ENCODE results near the gene TMEM178A. TPM values are rescaled to one million over a fixed set of nuclear protein-coding genes. Genes with fewer than 3 reads are reported as not detected.
A peak's percentile ranks its signal among the peaks of the same experiment; 100 is the strongest.

Gene TMEM178A
- total and polyA plus RNA-seq, 7 donors = 0.10 to 1.6 (median 0.46) TPM

GRCh38 chr2:39664888-39665591, 677 bp upstream of the TMEM178A start:
- TF ChIP-seq, protein P1, sequence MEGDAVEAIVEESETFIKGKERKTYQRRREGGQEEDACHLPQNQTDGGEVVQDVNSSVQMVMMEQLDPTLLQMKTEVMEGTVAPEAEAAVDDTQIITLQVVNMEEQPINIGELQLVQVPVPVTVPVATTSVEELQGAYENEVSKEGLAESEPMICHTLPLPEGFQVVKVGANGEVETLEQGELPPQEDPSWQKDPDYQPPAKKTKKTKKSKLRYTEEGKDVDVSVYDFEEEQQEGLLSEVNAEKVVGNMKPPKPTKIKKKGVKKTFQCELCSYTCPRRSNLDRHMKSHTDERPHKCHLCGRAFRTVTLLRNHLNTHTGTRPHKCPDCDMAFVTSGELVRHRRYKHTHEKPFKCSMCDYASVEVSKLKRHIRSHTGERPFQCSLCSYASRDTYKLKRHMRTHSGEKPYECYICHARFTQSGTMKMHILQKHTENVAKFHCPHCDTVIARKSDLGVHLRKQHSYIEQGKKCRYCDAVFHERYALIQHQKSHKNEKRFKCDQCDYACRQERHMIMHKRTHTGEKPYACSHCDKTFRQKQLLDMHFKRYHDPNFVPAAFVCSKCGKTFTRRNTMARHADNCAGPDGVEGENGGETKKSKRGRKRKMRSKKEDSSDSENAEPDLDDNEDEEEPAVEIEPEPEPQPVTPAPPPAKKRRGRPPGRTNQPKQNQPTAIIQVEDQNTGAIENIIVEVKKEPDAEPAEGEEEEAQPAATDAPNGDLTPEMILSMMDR (IDR thresholded peaks at IDR 0.05) = no peak
- Histone ChIP-seq H3K4me1 (peaks cover 6% of the 10 kb centered on the region), H3K9me3 (no peaks in the 10 kb centered on the region), H3K4me3 (peak overlapping the region; percentile 76), H3K27me3 (ENCODE audit: insufficient read depth in 3 of 3, low read length in 2 of 3) (peaks cover 0 to 10% (median 6%) of the 10 kb centered on the region in 3 donors), H3K36me3 (ENCODE audit: insufficient read depth in 1 of 2, low read depth in 1 of 2) (no peaks in the 10 kb centered on the region), H3K27ac (no peak overlapping the region)
- WGBS, 3 donors = 39 to 42% (median 39%) methylated on average over 26 of the region's 26 CpGs
- intact Hi-C loops (cut with DNase I) = no loop called here
- no peak for DNase-seq
- peak in 2 of 4 donors; percentile 22 to 45 for ATAC-seq

- no peaks in the 10 kb centered on the region for H3K9me3 ChIP-seq
- ATAC-seq (peak; percentile 9 to 43 (median 30)), DNase-seq (no peak)
- no peaks in the 10 kb centered on the region for H3K36me3 ChIP-seq (ENCODE audit: insufficient read depth in 1 of 2, low read depth in 1 of 2)
- whole genome bisulfite sequencing, 3 donors = 2 to 3% (median 2%) methylated on average over 25 of the region's 25 CpGs
- peaks cover 0 to 12% (median 6%) of the 10 kb centered on the region in 3 donors for H3K27me3 ChIP-seq (ENCODE audit: insufficient read depth in 3 of 3, low read length in 2 of 3)
- TF ChIP-seq, protein P1 (IDR thresholded peaks at IDR 0.05) = no peak
- peaks cover 6% of the 10 kb centered on the region for H3K4me1 ChIP-seq
- no peak overlapping the region for H3K27ac ChIP-seq
- intact Hi-C loops (cut with DNase I) = no loop called here
- H3K4me3 ChIP-seq = peak overlapping the region; percentile 76
Observed at GRCh38 chr2:39666491-39667101, 879 bp downstream of the TMEM178A start.

GRCh38 chr2:39667104-39667885, 1.6 kb downstream of the TMEM178A start:
- DNase-seq = no peak
- H3K9me3 ChIP-seq = no peaks in the 10 kb centered on the region
- peak overlapping the region; percentile 76 for H3K4me3 ChIP-seq
- whole genome bisulfite sequencing, 3 donors = 64 to 70% (median 69%) methylated on average over 6 to 7 of the region's 7 CpGs
- H3K36me3 ChIP-seq (ENCODE audit: insufficient read depth in 1 of 2, low read depth in 1 of 2) = no peaks in the 10 kb centered on the region
- no peak overlapping the region for H3K27ac ChIP-seq
- TF ChIP-seq, protein P1 (IDR thresholded peaks at IDR 0.05) = no peak
- peaks cover 6% of the 10 kb centered on the region for H3K4me1 ChIP-seq
- peaks cover 0 to 12% (median 6%) of the 10 kb centered on the region in 3 donors for H3K27me3 ChIP-seq (ENCODE audit: insufficient read depth in 3 of 3, low read length in 2 of 3)
- ATAC-seq = no peak
- intact Hi-C loops (cut with DNase I) = no loop called here

GRCh38 chr2:39667886-39668276, 2.2 kb downstream of the TMEM178A start:
- DNase-seq = no peak
- intact Hi-C loops (cut with DNase I) = no loop called here
- no peak for ATAC-seq
- H3K36me3 ChIP-seq (ENCODE audit: insufficient read depth in 1 of 2, low read depth in 1 of 2) = no peaks in the 10 kb centered on the region
- no peak overlapping the region for H3K27ac ChIP-seq
- peaks cover 6% of the 10 kb centered on the region for H3K4me1 ChIP-seq
- H3K27me3 ChIP-seq (ENCODE audit: insufficient read depth in 3 of 3, low read length in 2 of 3) = peaks cover 0 to 12% (median 6%) of the 10 kb centered on the region in 3 donors
- H3K4me3 ChIP-seq = no peak overlapping the region
- TF ChIP-seq, protein P1 (IDR thresholded peaks at IDR 0.05) = no peak
- H3K9me3 ChIP-seq = no peaks in the 10 kb centered on the region
